Measurements from ENCODE around the gene TRIM44. TPM values are rescaled to one million over a fixed set of nuclear protein-coding genes. Genes with fewer than 3 reads are reported as not detected.

The TRIM44 gene
- total RNA-seq, 1 donor: 42.1 TPM

DNA sequence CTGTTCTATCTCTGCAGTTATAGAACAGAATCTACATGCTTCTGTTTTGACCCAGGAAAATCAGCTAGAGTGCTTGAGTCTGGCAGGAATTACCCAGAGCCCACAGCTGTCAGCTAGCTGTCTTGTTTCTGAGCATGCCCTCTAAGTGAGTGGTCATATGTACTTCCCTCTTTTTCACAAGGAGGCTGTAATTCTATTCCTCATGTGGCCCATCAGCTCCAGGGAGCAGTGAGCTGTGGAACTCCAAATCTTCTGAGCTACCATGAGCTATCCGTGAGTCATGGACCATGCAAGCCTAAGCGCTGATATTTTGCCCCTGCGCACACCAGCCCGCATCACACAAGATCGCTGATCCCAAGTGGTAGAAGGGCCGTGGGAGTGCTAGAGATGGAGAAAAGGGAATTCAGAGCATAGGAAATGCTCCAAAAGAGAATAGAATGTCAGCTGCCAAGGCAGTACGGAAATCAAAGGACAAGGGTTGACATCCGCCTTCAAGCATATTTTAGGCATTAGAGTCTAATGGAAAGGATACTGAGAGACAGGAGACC is 38.9 kb upstream of the TRIM44 start:
- no peak overlapping the region for H3K4me3 ChIP-seq (ENCODE audit: low read depth, low read length)
- peak; percentile 50 for DNase-seq (ENCODE audit: low read depth)
- TF ChIP-seq, protein P1, sequence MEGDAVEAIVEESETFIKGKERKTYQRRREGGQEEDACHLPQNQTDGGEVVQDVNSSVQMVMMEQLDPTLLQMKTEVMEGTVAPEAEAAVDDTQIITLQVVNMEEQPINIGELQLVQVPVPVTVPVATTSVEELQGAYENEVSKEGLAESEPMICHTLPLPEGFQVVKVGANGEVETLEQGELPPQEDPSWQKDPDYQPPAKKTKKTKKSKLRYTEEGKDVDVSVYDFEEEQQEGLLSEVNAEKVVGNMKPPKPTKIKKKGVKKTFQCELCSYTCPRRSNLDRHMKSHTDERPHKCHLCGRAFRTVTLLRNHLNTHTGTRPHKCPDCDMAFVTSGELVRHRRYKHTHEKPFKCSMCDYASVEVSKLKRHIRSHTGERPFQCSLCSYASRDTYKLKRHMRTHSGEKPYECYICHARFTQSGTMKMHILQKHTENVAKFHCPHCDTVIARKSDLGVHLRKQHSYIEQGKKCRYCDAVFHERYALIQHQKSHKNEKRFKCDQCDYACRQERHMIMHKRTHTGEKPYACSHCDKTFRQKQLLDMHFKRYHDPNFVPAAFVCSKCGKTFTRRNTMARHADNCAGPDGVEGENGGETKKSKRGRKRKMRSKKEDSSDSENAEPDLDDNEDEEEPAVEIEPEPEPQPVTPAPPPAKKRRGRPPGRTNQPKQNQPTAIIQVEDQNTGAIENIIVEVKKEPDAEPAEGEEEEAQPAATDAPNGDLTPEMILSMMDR (IDR thresholded peaks at IDR 0.05; ENCODE audit: insufficient read depth, low read length): no peak

DNA sequence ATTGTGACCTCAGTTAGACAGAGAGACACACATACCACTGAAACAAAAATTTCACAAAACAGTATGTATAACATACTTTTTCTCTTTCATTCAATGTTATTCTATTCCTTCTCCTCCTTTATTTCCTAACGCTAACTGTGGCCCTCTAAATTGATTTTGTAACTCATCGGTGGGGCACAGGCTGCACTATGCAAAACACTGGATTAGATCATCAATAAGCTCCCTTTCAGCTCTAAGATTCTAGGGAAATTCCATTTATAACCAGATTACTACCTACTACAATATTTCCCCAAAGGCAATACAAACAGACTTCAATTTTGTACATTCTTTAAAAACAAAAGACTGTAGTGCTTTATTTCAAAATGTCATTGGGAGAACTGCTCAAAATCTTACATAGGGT is 38.3 kb upstream of the TRIM44 start:
- no peak for DNase-seq (ENCODE audit: low read depth)
- no peak overlapping the region for H3K4me3 ChIP-seq (ENCODE audit: low read depth, low read length)
- TF ChIP-seq, protein P1 (IDR thresholded peaks at IDR 0.05; ENCODE audit: insufficient read depth, low read length): no peak

- no peak for DNase-seq (ENCODE audit: low read depth)
- H3K4me3 ChIP-seq (ENCODE audit: low read depth, low read length): no peak overlapping the region
Measured at GRCh38 chr11:35624781-35625180, 37.8 kb upstream of the TRIM44 start.

GRCh38 chr11:35626501-35626900 is 36.1 kb upstream of the TRIM44 start:
- TF ChIP-seq, protein P1 (IDR thresholded peaks at IDR 0.05; ENCODE audit: insufficient read depth, low read length): no peak
- DNase-seq (ENCODE audit: low read depth): no peak
- H3K4me3 ChIP-seq (ENCODE audit: low read depth, low read length): no peak overlapping the region

More at GRCh38 chr11:35624781-35625180, 37.8 kb upstream of the TRIM44 start:
- TF ChIP-seq, protein P1 (IDR thresholded peaks at IDR 0.05; ENCODE audit: insufficient read depth, low read length): no peak

DNA sequence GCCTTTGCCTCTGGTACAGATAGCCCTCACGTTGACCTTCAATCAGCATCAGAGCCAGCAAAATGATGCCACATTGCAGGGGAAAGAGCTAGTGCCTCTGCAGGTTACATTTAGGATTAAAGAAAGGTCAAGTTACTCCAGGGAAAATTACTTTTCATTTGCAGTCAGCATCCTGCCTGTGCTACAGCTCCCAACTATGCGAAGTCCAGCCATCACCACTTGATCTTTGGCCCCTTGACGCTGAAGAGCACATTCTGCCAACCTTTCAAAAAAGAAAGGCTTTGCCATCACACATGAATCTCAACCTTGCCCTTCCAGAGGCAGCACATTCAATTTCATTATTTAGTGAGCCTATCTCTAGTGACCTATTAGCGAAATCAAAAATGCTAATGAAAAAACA is 33.1 kb upstream of the TRIM44 start:
- H3K4me3 ChIP-seq (ENCODE audit: low read depth, low read length): no peak overlapping the region
- TF ChIP-seq, protein P1 (IDR thresholded peaks at IDR 0.05; ENCODE audit: insufficient read depth, low read length): no peak
- no peak for DNase-seq (ENCODE audit: low read depth)

GRCh38 chr11:35629914-35630313 is 32.7 kb upstream of the TRIM44 start:
- TF ChIP-seq, protein P1 (IDR thresholded peaks at IDR 0.05; ENCODE audit: insufficient read depth, low read length): no peak
- DNase-seq (ENCODE audit: low read depth): peak; percentile 99
- no peak overlapping the region for H3K4me3 ChIP-seq (ENCODE audit: low read depth, low read length)

DNA sequence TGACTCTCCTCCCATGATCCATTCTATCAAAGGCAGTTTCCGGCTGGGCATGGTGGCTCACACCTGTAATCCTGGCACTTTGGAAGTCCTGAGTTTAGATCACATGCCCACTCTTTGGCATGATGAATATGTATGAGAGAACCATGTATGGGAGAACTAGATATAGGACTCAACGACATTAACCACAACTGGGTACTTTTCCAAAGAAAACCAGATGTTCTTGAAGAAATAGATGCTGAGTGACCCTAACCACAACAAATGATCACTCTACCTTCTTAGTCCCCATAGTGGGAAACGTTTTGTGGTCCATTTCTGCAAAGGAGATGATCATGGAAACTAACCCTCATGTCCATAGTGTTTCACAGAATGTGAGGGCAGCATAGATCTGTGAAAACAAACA is 30.7 kb upstream of the TRIM44 start:
- TF ChIP-seq, protein P1 (IDR thresholded peaks at IDR 0.05; ENCODE audit: insufficient read depth, low read length): no peak

More for the DNA sequence above, 30.7 kb upstream of the TRIM44 start:
- no peak for DNase-seq (ENCODE audit: low read depth)
- H3K4me3 ChIP-seq (ENCODE audit: low read depth, low read length): no peak overlapping the region

Measured in fibroblast of the aortic adventitia (primary cell).